Tibial nerve (tissue), 4 donors: ENCODE data around the gene CTNNA2. TPM values are rescaled to one million over a fixed set of nuclear protein-coding genes. Genes with fewer than 3 reads are reported as not detected.

Experiments used
- DNase-seq, 2 donors: peaks; one replicate each; pipeline ENCODE4 v3.0.0-alpha.2; 2019; ENCODE audit warnings: low spot score in 2 of 2
- H3K27ac ChIP-seq, 4 donors: fragments of 200-600 bp; sonication (generic) in 3 of 4; one replicate each; pipeline ENCODE4 v1.5.1; 2017 to 2019; ENCODE audit warnings: mild to moderate bottlenecking in 1 of 4
- H3K27me3 ChIP-seq, 2 donors: fragments of 200-600 bp; sonication (generic) in 1 of 2; one replicate each; pipeline versions ENCODE4 v1.5.1 to v1.6.0; 2017 to 2019
- H3K36me3 ChIP-seq, 3 donors: fragments of 200-600 bp; sonication (generic); one replicate each; pipeline ENCODE4 v1.5.1; 2018 to 2019
- H3K4me1 ChIP-seq, 4 donors: fragments of 200-600 bp; sonication (generic) in 3 of 4; one replicate each; pipeline ENCODE4 v1.5.1; 2017 to 2019
- H3K4me3 ChIP-seq, 4 donors: fragments of 200-600 bp; sonication (generic) in 3 of 4; one replicate each; pipeline ENCODE4 v1.5.1; 2017 to 2019; ENCODE audit warnings: mild to moderate bottlenecking in 1 of 4, moderate library complexity in 1 of 4
- H3K9me3 ChIP-seq, 4 donors: fragments of 200-600 bp; sonication (generic) in 3 of 4; one replicate each; pipeline ENCODE4 v1.5.1; 2017 to 2019
- EP300 ChIP-seq, 2 donors: sonication (generic); formaldehyde crosslinking; IDR thresholded peaks; one replicate each; pipeline ENCODE4 v1.6.1; 2017; ENCODE audit warnings: antibody characterized with exemption in 2 of 2, mild to moderate bottlenecking in 1 of 2
- POLR2A ChIP-seq, 2 donors: fragments of 450-650 bp; IDR thresholded peaks; one replicate each; pipeline ENCODE4 v1.6.1; 2017; ENCODE audit warnings: antibody characterized with exemption in 2 of 2, mild to moderate bottlenecking in 2 of 2, moderate library complexity in 2 of 2
- WGBS, 2 donors: methylation state at CpG; one replicate each; pipeline ENCODE4 v1.1.5; 2018; 5-methylcytosine and 5-hydroxymethylcytosine counted together
- total RNA-seq, 4 donors: library from RNA; depleted of rRNA; stranded (reverse); fragments of >200 nt; gene quantifications; one replicate each; pipeline ENCODE4 v1.1.0, GENCODE V29; 2016
- TF ChIP-seq, protein P1 (sequence below), 5 experiments: fragments of 200-600 bp in 3 of 5; fragments of 450-650 bp in 2 of 5; sonication (generic) in 3 of 5; IDR thresholded peaks; one replicate each; pipeline ENCODE4 v1.5.1; 2016 to 2019; ENCODE audit warnings: antibody characterized with exemption in 5 of 5, mild to moderate bottlenecking in 3 of 5, moderate library complexity in 2 of 5

The CTNNA2 gene
- total RNA-seq, 4 donors from 2014 or later = 0.39 to 3.3 (median 0.75) TPM

DNA sequence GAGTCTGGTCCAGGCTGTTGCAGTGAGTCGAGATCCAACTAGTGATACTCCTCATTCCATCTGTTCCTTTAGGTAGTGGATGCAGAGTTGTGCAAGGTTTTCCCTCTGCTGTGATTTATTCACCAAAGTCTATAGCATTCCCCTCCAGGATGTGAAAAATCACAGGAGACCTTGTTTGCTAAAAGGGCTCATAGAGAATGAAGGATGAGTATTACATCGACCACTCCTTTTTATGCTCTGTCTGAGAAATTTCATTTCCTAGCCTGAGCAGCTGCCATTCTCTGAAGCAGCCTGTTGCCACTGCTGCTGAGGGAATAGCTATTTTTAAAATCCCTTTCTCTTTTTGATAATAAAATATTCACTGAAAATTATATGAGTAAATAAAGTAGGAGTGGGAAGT lies 925.8 kb downstream of the CTNNA2 start:
- H3K36me3 ChIP-seq = no peaks in the 10 kb centered on the region
- H3K27me3 ChIP-seq = no peaks in the 10 kb centered on the region
- no peak overlapping the region for H3K27ac ChIP-seq
- no peak for TF ChIP-seq POLR2A (IDR thresholded peaks at IDR 0.05)
- no peak for TF ChIP-seq EP300 (IDR thresholded peaks at IDR 0.05)
- TF ChIP-seq, protein P1, sequence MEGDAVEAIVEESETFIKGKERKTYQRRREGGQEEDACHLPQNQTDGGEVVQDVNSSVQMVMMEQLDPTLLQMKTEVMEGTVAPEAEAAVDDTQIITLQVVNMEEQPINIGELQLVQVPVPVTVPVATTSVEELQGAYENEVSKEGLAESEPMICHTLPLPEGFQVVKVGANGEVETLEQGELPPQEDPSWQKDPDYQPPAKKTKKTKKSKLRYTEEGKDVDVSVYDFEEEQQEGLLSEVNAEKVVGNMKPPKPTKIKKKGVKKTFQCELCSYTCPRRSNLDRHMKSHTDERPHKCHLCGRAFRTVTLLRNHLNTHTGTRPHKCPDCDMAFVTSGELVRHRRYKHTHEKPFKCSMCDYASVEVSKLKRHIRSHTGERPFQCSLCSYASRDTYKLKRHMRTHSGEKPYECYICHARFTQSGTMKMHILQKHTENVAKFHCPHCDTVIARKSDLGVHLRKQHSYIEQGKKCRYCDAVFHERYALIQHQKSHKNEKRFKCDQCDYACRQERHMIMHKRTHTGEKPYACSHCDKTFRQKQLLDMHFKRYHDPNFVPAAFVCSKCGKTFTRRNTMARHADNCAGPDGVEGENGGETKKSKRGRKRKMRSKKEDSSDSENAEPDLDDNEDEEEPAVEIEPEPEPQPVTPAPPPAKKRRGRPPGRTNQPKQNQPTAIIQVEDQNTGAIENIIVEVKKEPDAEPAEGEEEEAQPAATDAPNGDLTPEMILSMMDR (IDR thresholded peaks at IDR 0.05) = no peak
- H3K9me3 ChIP-seq = no peaks in the 10 kb centered on the region
- no peaks in the 10 kb centered on the region for H3K4me1 ChIP-seq
- no peak overlapping the region for H3K4me3 ChIP-seq
- no peak for DNase-seq
- WGBS, 2 donors = 57 to 66% methylated on average over 2 of the region's 2 CpGs

DNA sequence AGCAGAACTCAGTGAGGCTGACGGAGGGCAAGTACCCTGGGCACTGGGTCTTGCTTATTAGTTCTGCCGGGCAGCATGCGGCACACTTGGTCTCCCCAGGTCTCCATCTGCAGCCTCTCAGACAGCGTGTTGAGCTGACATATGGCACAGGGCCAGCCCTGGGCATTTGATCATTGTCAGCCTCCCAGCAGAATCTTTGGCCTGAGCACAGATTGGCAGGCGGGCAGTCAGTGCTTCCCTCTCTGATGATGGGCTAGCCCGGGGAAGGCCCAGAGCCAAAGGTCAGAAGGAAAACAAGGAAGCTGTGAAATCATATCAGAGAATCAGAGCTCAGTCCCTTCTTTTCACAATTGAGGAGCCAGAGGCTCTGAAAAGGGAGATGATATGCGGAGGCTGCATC lies 941.8 kb downstream of the CTNNA2 start:
- Histone ChIP-seq H3K9me3 (no peaks in the 10 kb centered on the region), H3K36me3 (no peaks in the 10 kb centered on the region), H3K4me1 (peaks cover 0 to 5% (median 0%) of the 10 kb centered on the region in 4 donors), H3K27ac (peak overlapping the region in 2 of 4 donors; percentile 7 to 38), H3K27me3 (no peaks in the 10 kb centered on the region), H3K4me3 (no peak overlapping the region)
- TF ChIP-seq EP300 (IDR thresholded peaks at IDR 0.05) (no peak), POLR2A (IDR thresholded peaks at IDR 0.05) (no peak)
- TF ChIP-seq, protein P1 (IDR thresholded peaks at IDR 0.05) = no peak
- WGBS, 2 donors = 54 to 59% methylated on average over 7 of the region's 7 CpGs
- DNase-seq = no peak

DNA sequence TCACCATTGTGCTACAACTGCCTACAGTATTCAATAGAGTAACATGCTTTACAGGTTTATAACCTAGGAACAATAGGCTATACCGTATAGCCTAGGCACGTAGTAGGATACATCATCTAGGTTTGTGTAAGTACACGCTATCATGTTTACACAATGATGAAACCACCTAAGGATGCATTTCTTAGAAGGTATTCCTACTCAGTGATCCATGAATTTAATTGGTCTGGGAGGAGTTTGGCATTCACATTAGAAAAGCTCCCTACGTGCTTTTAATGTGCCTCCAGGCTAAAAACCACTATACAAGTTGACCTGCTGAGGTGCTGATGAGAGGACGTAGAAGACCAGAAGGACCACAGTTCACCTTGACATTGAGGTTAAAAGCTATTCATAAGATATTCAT lies 946.2 kb downstream of the CTNNA2 start:
- Histone ChIP-seq H3K4me1 (peaks cover 0 to 5% (median 0%) of the 10 kb centered on the region in 4 donors), H3K36me3 (no peaks in the 10 kb centered on the region), H3K27me3 (no peaks in the 10 kb centered on the region), H3K27ac (no peak overlapping the region), H3K9me3 (no peaks in the 10 kb centered on the region), H3K4me3 (no peak overlapping the region)
- no peak for DNase-seq
- WGBS, 2 donors = 84 to 90% methylated on average over 5 of the region's 5 CpGs
- TF ChIP-seq EP300 (IDR thresholded peaks at IDR 0.05) (no peak), POLR2A (IDR thresholded peaks at IDR 0.05) (no peak)
- TF ChIP-seq, protein P1 (IDR thresholded peaks at IDR 0.05) = no peak

DNA sequence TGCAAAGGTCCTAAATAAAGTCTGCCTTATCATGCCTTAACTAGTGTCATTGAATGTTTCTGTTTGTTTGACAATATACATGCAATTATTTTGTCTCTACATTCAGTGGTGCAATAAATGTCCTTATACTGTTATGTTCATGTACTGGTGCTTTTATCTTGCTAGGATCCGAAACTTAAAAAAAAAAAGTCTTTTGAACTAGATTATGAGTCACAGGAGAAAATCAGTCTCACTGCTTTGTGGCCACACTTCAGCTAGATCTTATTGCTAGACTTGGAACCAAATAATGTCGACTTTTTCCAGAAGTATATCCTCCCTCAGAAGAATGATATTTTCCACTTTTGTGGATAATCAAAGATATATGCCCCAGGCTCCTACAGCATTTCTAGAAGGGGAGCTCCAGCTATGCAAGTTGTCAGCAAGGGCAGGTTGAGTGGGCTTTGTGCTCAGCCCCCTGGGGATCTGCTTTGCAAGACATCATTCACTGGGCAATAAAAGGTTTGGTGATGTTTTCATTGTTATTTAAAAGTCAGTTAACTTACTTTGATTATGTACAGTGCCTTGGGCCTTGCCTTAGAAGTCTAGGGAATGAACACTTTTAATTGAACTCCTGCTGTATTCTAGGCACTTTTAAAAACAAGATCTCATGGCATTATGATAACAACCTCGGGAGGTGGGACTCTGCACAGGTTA lies 948.8 kb downstream of the CTNNA2 start:
- no peaks in the 10 kb centered on the region for H3K27me3 ChIP-seq
- H3K9me3 ChIP-seq = no peaks in the 10 kb centered on the region
- H3K27ac ChIP-seq = no peak overlapping the region
- H3K4me3 ChIP-seq = no peak overlapping the region
- TF ChIP-seq, protein P1 (IDR thresholded peaks at IDR 0.05) = no peak
- TF ChIP-seq EP300 (IDR thresholded peaks at IDR 0.05) (no peak), POLR2A (IDR thresholded peaks at IDR 0.05) (no peak)
- no peaks in the 10 kb centered on the region for H3K4me1 ChIP-seq
- WGBS, 2 donors = 73 to 78% methylated on average over 3 of the region's 3 CpGs
- H3K36me3 ChIP-seq = no peaks in the 10 kb centered on the region
- DNase-seq = no peak

DNA sequence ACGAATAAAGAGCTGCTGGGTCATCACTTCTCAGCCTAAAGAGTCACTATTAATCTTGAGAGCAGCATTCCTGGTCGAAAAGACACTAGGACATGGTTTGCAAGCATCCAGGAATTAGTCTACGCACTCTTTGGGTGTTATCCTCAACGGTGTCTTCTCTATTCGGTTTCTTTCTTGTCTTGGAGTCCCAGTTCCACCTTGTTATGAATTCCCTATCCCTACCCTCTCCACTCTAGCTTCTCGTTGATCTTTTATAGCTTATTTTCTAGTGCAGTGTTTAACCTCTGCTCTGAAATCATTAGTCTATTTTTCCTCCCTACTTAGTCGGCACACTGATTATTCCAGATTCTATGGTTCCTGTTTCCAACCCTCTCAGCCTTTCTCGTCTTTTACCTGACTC lies 949.8 kb downstream of the CTNNA2 start:
- no peak for DNase-seq
- Histone ChIP-seq H3K27me3 (no peaks in the 10 kb centered on the region), H3K9me3 (no peaks in the 10 kb centered on the region), H3K4me1 (no peaks in the 10 kb centered on the region), H3K4me3 (no peak overlapping the region), H3K36me3 (no peaks in the 10 kb centered on the region), H3K27ac (no peak overlapping the region)
- 85% methylated on average over 8 of the region's 8 CpGs for WGBS, 2 donors
- TF ChIP-seq EP300 (IDR thresholded peaks at IDR 0.05) (no peak), POLR2A (IDR thresholded peaks at IDR 0.05) (no peak)
- TF ChIP-seq, protein P1 (IDR thresholded peaks at IDR 0.05) = no peak
